GM19372 (cell line): Measurements from ENCODE around the gene PHLDB3.

Experiments
- ATAC-seq: cut with Tn5 transposase; IDR thresholded peaks from one replicate; pipeline ENCODE4 v1.9.1; 2021; ENCODE audit warnings: mild to moderate bottlenecking, low read depth, moderate library complexity; ENCODE audit not compliant: unreplicated experiment

PHLDB3 gene

DNA sequence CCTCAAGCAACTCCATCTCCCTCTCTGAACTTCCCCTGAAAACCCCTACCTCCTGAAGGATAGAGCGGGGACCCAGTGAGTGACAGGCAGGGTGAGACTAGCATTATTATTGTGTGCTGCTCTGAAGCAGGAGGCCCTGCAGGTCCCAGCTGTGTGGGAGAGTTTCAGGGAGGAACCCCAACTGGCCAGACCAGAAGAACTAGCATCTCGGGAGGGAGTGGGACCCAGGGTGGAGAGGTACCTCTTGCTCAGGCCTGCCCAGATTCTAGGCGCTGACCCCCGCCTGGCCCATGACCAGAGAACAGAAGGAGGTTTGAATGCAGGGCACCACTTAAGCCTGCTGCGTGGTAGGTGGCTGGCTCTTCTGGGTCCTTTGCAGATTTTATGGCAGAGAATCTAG, 33.5 kb downstream of the PHLDB3 start:
- no peak for ATAC-seq

DNA sequence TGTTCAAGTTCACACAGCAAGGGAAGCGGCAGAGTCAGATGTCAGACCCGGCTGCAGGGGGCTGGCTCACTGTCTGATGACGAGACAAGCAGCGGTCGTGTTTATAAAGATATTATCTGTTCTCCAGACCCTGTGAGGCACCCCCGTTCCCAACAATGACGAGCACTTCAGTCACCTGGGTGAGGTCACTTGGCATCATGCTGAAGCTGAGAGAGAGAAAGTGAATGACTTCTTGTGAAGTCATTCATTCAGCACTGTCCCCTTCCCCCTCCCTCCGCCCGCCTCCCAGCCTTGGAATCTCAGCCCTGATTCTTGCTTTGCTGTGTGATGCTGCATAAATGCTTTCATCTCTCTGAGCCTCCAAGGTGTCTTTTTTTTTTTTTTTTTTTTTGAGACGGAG, 34.3 kb downstream of the PHLDB3 start:
- ATAC-seq: no peak

DNA sequence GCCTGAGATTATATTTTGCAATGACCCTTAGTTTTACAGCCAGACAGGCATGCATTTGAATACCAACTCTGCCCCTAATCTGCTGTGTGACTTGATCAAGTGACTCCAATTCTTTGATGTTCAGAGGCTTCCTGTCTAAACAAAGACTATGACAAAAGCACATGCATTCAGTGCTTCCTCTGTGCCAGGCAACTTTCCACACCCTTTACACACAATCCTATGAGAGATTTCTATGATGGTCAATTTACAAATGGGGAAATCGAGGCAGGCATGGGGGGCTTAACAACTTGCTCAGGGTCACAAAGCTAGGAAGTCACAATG, 35.4 kb downstream of the PHLDB3 start:
- ATAC-seq: no peak

DNA sequence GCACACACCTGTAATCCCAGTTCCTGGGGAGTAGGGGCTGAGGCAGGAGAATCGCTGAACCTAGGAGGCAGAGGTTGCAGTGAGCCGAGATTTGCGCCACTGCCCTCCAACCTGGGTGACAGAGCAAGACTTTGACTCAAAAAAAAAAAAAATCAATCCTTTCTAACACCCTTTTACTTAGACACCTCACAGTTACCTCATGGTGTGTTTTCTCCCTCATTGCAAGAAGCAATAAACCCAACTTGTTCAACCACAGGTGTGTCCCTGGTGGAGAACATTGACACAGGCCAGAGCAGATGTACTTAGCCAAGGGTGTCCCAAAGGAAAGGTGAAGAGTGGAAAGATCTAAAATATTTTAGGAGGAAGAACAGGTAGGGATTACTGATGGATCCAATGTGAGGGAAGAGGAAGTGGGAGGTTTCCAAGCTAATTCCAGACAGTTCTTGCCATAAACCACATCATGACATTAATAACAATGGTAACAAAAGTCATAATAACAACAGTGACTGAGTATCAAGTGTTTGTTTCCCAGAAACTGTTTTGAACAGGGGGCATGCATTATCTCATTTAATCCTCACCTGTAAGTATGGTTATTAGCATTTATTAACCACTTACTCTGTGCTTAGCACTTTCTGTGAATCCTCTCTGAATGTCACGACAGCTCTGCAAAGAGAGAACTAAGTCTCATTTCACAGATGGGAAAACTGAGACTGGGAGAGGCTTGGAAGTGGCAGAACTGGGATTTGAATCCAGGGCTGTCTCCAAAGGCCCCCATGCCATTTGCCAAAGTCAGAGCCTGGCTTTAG, 36.0 kb downstream of the PHLDB3 start:
- no peak for ATAC-seq

DNA sequence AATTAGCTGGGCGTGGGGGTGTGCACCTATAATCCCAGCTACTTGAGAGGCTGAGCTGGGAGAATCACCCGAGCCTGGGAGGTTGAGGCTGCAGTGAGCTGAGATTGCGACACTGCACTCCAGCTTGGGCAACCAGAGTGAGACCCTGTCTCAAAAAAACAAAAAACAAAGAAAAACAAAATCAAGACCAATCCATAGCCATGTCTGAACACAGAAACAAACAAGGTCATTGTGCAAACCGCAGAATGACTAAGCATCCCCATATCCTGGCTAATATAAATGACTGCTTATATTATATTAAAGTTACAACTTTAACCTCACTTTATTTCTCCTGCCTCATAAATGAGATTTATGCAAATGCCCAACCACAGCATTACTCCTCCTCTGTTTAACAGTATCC, 36.8 kb downstream of the PHLDB3 start:
- no peak for ATAC-seq

DNA sequence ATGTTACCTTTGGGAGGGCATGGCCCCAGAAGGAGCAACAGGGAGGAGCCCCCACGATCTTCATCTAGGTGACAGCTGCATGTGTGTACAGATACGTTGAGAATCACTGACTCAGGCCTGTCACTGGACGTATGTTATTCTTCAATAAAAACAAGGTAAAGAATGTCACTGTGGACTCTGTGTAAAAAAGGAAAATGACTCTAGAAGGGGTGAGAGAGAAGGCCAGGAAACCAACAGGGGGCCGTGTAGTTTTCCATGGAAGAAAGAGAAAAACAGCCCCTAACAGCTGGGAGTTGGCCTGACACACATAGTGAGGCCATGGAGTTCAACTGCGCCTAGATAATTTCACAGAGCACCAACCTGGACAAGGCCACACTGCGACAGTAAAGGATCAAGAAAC, 37.3 kb downstream of the PHLDB3 start:
- no peak for ATAC-seq

DNA sequence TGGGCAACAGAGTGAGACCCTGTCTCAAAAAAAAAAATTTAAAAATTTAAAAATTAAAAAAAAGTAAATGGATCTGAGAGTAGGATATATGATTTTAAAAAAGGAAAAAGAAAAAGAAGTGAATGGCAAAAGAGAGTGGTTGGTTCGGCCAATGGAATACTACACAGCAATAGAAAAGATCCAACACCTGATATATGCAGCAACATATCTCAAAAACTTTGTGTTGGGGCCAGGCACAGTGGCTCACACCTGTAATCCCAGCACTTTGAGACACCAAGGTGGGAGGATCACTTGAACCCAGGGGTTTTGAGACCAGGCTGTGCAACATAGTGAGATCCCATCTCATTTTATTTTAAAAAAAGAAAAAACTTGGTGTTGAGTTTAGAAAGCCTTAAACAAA, 37.8 kb downstream of the PHLDB3 start:
- ATAC-seq: no peak

DNA sequence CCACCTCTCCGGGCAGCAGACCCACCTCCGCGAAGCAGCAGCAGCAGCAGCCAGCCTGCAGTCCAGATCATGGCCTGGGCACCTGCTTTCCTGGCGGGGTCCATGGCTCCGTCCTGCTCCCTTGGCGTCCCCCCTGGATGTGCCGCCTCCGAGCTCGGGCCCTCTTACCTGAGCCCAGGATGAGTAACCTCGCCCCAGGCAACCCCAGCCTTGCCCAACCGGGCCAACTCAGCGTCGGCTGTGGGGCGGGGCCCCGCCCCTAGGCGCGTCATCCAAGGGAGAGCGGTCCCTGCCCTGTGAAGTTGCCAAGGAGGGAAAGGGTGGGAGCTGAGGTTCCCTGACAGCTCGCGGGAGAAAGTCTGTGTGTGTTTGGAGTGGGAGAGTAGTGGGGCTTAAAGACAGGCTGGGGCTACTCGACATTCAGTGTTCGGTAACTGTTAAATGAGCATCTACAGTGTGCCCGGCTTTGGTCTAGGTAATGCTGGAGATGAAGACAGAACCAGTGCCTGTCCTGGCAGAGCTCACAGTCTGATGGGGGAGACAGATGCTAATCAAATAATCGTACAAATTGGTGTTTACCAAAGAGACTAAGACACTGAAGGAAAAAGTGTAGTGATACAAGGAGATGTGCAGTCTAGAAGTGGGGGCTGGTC, 39.0 kb downstream of the PHLDB3 start, which contains the start of gene LYPD3:
TSS of gene LYPD3 (minus strand) at position 141 of the 653 bp plus-strand sequence. CDS start at position 104, 37 bp downstream.
- ATAC-seq: no peak

DNA sequence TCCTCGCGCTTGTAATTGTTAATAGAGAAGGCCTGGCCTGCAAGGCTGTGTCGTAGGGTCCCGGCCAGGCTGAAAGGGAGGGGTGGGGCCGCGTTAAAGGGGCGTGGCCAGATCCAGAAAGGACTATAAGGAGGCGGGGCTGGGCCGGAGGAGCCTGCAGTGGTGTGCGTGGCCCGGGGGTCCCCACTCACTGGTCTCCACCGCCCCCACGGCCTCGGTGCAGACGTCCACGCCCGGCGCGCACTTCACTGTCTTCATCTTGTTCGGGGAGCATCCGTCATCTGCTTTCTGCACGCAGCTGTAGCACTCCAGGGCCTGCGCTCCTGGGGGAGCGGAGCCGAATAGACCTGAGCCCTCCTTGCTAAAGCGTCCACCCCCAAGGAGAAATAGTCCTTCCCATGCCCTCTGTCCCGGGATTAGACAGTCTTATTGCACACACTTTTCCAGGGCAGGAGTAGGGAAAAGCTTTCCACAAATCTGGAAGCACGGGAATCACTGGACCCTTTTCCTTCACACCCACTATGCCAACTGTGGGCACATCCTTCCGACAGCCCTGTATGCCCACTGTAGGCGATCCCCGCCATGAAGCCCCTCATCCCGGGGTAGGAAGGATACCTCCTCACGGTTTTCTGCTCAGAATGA, 40.3 kb downstream of the PHLDB3 start:
- peak; percentile 31 for ATAC-seq

DNA sequence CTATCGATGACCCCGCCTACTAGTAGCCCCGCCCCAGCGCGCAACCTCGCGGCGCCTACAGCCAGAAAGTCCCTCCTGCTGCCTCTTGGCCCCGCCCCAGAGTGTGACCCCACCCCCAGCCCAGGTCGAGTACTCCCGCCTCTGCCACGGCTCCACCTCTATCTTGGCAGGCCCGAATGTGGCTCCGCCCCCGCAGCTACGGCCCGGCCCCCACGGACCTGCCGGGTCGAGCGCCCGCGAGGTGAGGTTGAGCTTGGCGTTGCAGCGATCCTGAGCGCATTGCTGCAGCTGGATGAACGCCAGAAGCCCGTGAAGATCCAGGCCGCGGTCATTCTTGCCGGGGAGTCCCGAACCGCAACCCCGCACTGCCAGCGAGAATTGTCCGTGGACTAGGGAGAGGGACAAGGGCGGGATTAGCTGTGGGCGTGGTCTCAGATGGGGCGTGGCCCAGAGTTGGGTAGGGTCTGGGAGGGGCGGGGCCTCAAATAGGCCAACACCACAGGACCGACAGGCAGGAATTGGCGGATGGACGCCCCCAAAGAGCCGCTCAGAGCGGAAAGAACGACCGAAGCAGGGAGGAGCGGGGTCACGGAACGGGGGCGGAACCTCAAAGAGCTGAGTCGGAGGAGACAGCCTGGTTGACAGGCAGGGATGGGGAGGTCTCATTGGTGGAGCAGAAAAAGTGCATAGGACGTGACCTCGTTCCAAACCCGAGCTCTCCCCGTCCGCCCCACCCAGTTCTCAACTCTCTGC, 41.0 kb downstream of the PHLDB3 start:
- ATAC-seq: peak; percentile 77

DNA sequence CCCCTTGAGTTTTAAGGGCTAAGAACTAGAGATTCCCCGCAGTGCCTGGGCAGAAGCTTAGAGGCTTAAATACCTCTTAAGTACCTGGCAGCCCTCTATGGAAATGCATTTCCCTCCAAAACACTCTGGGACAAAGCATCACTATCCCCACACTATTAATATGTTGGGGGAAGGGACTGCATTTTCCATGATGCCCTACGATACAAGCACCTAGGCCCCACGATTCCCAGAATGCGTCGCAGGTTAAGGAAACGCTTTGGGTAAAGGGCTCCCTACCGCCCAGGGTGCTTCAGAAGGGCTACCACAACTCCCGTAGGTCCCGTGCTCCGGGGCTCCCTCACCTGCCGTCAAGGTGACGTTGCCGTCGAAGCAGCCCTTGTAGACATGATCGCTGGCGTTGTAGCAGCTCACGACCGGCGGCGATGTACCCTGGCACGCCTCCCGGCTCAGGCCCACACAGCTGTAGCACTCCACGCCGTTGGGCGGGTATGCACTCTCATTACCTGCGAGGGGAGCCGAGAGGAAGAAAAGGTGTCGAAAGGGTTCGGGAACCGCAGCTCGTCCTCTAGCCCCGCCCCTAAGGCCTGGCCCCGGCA, 41.7 kb downstream of the PHLDB3 start:
- ATAC-seq: no peak

DNA sequence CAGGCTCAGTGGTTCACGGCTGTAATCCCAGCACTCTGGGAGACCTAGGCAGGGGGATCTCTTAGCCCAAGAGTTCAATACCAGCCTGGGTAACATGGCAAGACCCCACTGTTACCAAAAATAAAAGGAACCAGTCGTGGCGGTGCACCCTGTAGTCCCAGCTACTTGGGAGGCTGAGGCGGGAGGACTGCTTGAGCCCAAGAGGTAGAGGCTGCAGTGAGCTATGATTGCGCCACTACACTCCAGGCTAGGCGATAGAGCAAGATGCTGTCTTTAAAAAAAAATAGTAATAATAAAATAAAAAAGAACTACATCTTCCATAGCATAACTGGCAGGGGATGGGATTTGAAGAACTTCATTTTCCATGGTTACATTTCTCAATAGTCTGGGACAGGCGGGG, 42.2 kb downstream of the PHLDB3 start:
- ATAC-seq: no peak

DNA sequence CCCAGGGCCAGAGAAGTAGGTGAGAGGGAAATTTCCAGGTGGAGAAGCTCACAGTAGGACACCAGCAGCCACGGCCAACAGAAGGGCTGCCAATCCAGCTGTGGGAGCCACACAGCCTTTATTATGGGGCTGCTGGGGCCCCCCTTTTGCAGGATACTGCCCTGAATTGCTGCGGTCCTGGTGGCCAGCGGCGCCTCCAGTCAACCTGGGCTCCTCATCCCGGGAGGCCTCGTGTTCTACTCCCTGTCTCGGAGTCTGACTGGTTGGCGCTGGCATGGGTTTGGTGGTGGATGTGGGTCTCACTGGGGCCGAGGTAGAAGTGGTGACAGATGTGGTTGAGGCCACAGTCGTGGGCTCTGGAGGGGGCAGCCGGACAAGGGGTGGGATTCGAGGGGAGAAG, 43.2 kb downstream of the PHLDB3 start:
- no peak for ATAC-seq

DNA sequence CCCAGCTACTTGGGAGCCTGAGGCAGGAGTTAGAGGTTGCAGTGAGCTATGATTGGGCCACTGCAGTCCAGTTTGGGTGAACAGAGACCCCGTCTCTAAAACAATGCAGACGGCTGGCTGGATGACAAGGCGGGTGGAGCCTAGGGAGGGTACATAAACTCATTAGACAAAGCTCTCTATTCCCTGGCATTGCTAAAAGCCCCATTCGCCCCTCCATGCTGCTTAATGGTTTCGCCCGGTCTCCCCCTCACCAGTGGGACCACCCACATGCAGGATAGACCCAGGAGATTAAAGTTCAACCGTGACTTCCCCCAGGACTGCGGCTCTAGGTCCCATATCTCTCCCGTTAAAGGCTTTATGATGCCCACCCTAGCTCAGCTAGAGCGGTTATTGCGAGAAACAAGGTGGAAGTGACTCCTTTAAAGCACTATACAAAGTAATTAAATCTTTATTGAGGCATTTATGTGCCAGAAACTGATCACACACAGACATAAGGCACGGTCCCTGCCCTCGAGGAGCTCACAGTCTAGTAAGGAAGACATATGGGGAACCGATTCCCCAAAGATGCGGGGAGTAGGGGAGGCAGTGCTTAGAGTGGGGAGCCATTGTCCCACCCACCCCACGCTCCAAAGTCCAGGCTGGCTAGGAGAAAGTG, 44.1 kb downstream of the PHLDB3 start:
- no peak for ATAC-seq

DNA sequence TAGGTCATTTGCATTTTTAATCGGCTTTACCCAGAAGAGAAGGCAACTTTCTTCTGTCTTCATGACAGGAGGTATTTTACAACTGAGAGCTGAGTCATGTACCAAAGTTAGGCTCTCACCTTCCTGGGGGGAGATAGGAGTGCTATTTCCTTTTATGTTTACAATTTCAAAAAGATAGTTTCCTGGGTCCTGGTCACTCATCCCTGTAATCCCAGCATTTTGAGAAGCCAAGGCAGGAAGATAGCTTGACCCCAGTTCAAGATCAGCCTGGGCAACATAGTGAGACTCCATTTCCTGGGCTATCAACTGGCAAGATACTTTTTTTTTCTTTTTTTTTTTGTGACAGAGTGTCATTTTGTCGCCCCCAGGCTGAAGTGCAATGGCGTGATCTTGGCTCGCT, 46.7 kb downstream of the PHLDB3 start:
- ATAC-seq: no peak

DNA sequence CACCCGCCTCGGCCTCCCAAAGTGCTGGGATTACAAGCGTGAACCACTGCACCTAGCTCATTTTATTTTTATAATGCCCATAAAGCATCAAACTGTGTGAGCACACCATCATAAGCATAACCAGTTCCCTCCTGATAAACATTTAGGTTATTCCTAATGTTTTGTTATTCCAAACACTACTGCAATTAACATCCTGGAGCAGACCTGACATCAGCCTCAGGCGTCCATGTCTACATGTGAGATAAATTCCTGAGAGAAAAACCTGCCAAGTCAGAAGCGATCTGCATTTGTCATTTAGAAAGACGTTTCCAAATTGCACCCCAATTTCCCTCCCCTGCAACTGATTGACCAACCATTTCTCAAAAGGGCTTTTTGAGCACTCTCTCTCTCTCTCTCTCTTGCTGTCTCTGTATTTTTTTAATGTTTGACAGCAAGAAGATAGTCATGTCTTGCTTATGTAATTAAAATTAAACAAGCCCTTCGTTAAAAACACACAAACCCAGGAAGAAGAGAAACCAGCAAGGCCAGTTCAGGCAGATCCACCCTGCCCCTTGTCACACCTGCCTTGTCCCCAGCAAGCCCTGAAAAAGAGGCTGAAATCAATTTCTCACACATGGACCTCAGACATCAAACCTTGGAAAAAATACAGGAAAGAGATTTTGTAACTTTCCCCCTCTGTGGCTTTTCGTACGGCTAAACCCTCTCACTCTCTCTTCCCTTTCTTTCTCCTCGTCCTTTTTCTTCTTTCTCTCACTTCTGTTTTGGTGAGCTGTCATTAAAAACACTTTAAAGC, 49.0 kb downstream of the PHLDB3 start:
- ATAC-seq: no peak

DNA sequence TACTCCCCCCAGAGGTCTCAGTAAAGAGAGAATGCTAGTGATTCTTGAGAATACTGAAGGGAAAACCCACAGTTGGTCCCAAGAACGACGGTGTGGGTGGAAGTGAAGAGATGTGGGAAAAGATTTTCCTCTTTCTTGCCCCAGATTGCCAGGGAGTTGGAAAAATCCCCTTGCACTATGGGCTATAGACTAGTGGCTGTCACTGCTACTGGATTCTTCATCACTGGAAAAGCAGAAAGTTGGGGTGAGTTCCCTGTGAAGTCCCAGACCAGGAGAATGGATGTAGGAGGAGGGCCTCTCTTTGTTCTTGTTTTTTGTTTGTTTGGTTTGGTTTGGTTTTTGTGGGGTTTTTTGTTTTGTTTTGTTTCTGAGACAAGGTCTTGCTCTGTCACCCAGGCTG, 50.5 kb downstream of the PHLDB3 start:
- ATAC-seq: no peak

DNA sequence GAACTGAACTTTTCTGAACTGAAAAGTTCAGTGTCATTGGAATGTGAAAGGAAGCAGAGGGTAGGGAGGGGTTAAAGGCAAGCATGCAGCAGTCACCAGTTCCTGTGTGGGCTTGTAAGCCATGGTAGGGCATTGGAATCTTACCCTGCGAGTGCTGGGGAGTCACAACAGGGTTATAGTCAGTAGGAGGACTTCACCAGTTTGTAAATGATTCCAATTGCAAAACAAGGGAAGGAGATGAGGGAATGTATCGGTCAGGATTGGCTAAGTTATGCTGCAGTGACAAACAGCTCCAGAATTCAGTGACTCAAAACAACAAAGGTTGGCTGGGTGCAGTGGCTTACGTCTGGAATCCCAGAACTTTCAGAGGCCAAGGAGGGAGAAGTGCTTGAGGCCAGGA, 52.0 kb downstream of the PHLDB3 start:
- no peak for ATAC-seq

DNA sequence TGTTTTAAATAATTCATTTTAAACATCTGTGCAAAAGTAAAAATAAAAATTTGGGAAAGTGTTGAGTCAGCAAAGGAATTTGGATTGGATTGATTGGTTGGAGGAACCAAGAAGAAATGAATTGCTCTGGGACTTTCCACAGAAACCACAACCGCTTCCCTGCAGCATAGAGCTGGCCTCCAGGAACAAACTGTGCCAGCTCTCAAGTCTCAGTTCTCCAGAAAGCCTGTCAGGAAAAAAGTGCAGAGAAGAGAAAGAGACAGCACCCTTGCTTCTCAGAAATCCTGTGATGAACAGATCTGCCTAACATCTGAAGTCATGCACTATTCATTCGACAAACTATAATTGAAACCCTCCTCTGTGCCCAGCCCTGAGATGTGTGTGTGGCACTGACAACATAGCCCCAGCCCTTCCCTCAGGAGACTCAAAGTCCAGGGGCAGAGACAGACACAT, 54.0 kb downstream of the PHLDB3 start:
- no peak for ATAC-seq
